Fibroblast of gingiva (primary cell): ENCODE measurements around the gene DRC3.
A peak's percentile ranks its signal among the peaks of the same experiment; 100 is the strongest.
"Not testable (repeated sequence)": the region's sequence is repeated elsewhere in the genome, so short reads cannot be mapped to it uniquely, and the experiment has no call there.

ENCODE experiments used
- DNase-seq: peaks from one replicate; pipeline ENCODE4 v3.0.0-alpha.2; 2011; ENCODE audit warnings: low read depth

DRC3 gene

GRCh38 chr17:17972126-17972951 is at the start of gene DRC3, which contains the start of gene TOM1L2:
DRC3 (plus strand) TSS chr17:17972862; CDS start chr17:17977599, 4,737 bp downstream.
TOM1L2 (minus strand) TSS chr17:17972400; CDS start chr17:17972313, 87 bp downstream.
- peak; percentile 100 for DNase-seq

GRCh38 chr17:17924131-17924856 is 48.4 kb upstream of the DRC3 start:
- no peak for DNase-seq

DNA sequence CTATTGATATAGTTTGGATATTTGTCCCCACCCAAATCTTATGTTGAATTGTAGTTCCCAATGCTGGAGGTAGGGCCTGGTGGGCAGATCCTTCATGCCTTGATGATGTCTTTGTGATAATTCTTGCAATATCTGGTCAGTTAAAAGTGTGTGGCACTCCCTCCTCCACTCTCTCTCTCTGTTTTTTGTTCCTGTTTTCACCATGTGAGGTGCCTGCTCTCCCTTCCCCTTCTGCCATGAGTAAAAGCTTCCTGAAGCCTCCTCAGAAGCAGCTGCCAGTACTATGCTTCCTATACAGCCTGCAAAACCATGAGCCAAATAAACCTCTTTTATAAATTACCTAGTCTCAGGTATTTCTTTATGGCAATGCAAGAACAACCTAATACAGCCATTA is 47.8 kb upstream of the DRC3 start:
- DNase-seq = no peak

DNA sequence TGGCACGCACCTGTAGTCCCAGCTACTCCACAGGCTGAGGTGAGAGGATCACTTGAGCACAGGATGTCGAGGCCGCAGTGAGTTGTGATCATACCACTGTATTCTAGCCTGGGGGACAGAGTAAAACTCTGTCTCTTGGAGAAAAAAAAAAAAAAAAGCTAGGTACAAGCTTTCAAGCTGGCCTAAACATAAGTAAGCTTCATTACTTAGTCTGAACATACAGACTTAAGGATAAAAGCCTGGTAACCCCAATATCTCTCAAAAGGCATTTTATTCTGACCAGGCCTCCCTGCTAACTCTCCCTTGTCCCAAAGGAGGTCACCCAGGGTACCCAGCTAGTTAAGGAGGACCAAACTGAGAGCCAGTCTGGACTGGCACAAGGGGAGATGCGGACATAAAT is 46.6 kb upstream of the DRC3 start:
- DNase-seq = no peak

- peak; percentile 45 for DNase-seq
Observed at GRCh38 chr17:17926840-17927449, 45.7 kb upstream of the DRC3 start.

- DNase-seq = no peak
Observed at GRCh38 chr17:17928398-17929287, 44.0 kb upstream of the DRC3 start.

- DNase-seq = no peak
Observed at GRCh38 chr17:17929655-17930380, 42.8 kb upstream of the DRC3 start.

DNA sequence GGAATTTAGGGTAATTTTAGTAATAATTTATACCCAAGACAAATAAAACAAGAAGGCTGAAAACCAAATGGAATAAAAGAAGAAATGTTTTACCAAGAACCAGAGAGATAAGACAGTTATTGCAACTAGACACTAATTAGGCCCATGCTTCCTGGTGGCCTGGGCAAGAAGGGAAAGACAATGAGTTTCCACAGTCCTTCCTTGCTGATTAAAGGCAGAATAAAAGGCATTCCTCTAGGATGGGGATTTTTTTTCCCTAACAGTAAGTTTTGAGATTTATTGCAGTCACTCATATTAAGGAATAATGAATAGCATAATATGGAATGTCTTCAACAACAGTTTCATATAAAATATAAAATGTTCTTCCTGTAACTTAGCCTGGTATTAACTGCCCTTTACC is 42.0 kb upstream of the DRC3 start:
- DNase-seq = no peak

DNA sequence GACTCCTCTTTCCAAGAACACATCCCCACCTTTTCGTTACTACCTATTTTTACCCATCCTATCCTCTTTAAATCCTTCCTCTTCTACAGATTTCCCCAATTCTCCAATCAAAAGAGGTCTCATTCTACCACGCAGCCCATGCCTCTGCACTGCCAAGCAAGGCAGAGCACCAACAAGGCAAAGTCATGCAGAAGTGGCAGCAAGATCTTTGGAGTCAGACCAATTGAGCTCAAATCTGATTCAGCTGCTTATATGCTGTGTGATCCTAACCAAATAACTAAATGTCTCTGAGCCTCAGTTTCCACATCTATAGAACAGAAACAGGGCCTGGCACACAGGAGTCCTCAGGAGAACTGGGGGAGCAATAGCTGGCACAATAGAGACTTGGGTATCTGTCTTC is 41.5 kb upstream of the DRC3 start:
- no peak for DNase-seq

DNA sequence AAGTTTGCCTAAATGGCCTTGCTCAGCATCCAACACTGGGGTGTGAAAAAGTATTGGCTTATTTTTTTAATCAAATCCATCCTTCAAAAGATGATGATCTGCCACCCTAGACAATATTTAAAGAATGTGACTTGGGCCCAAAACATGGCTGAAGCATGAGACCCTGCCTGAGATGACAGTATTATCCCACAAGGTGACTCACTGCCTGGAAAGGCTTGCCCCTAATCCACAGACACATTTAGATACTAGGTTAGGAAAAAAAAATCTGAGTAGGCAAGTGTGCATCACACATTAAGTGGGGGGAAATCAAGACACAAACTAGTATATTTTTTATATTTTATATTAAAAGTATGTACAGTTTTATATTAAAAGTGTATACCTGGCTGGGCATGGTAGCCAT is 38.9 kb upstream of the DRC3 start:
- DNase-seq = no peak

DNA sequence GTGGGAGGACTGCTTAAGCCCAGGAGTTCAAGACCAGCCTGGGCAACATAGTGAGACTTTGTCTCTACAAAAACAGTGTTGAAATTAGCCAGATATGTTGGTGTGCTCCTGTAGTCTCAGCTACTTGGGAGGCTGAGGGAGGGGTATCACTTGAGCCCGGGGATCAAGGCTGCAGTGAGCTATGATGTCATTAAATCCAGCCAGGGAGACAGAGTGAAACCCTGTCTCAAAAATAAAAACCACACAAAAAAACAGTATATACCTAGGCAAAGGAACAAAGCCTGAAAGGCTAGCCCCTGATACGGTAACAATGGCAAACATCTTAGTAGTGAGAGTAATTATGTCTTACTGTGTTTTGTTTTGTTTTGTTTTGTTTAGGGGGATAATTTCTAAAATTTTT is 38.4 kb upstream of the DRC3 start:
- no peak for DNase-seq

- no peak for DNase-seq
Observed at GRCh38 chr17:17934806-17935205, 37.9 kb upstream of the DRC3 start.

DNA sequence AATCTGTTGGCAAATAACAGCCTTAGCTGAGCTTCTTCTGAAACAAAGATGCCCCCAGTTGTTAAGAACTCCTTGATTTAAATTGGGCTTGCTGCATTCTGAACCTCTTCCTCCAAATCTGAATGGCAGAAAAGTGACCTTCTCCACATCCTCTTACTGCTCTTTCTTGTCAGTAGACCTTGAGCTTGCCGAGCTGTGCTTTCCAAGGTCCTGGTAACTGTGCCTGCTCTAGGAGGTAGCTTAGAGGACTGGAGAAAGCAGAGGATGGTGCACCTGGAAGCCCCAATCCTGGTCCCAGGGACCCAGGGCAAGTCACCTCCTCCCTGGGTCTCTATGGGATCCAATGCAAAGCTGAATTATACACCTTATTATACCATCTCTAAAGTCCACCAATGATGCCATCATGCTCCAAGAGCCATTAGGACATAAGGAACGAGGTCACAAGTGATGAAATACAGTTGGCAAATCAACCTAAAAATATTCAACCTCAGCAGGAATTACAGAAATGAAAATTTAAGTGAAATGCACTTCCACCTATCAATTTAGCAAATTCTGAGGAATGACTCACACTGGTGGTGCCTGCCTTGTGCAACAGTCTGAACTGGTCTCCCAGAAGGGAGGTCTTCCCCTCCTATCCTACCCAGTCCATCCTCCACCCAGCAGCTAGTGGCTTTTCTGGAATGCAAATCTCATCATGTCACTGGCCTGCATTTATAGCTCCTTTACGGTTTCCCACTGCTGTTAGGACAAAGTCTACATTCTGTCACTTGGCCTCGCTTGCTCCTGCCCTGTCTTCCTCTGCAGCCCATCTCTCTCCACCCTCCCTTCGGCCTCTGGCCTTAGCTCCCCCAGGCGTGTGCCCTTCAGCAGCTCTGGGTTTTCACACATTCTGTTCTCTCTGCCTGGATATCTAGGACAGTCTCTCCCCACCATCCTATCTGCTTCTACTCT is 37.1 kb upstream of the DRC3 start:
- DNase-seq = peak; percentile 96

- no peak for DNase-seq
Observed at GRCh38 chr17:17937201-17937853, 35.3 kb upstream of the DRC3 start.

DNA sequence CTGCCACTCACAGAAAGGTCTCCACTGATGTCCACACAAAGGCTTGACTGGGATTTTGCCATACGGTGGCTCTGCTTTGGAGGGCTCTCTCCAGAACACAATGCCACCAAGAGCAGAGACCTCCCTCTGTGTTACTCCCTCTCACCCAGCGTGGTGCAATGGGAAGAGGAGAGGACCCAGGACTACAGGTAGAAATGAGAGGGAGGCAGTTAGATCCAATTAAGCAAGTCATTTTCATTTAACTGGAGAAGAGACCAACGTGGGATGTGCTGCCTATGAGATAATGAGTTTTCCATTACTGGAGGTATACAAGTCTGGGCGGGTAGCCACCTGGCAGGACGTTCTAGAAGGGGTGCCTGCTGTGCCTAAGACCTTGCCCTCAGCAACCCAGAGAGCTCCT is 34.7 kb upstream of the DRC3 start:
- DNase-seq = no peak

DNA sequence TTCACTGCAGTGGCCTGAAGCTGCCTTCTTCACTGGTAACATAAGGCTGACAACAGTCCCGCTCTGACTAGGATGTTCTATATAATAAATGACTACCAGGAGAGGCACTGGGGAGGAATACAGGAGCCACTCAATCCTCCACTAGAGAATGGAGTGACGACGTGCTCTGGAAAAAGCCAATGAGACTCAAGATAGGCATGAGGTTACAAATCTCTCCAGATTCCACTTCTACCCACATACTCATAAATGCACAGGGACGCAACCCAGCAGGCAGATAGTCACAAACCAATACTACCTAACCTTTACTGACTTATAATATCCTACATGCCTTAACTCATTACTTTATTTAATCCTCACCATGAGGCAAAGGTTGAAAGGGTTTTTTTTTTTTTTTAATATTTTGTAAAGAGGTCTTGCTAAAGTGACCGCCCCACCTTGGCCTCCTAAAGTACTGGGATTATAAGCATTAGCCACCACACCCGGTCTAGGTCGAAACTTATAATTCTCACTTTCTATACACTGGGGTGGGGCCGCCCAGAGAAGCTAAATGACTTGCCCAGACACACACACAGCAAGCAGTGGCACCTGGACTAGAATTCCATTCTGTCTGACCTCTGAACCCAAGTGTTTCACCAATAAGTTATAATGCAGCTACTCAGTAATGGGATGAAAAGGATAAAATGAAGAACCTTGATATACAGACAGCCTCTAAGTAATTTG is 34.1 kb upstream of the DRC3 start:
- DNase-seq = no peak

- not testable (repeated sequence) for DNase-seq
Observed at GRCh38 chr17:17939941-17940340, 32.7 kb upstream of the DRC3 start.

DNA sequence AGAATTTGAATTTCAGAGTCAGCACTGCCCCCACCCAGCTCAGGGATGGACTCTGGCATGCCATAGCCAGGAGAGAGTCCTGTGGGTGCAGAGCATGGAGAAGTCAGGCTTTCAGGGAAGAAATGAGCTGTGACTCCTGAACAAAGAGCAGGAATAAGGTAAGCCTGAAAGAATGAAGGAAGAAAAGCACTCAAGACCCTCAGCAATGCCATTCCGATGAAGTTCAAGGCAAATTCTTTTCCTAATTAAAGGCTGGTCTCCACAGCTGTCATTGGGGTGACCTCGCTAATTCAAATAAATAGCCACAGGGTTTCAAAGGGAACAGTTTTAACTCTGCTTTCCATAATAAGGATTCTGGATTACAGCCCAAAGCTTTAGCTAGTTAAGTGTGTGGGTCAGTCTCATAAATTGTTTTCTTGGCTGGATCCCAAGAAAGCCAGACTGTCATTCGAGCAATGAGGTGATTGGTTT is 32.2 kb upstream of the DRC3 start:
- no peak for DNase-seq

DNA sequence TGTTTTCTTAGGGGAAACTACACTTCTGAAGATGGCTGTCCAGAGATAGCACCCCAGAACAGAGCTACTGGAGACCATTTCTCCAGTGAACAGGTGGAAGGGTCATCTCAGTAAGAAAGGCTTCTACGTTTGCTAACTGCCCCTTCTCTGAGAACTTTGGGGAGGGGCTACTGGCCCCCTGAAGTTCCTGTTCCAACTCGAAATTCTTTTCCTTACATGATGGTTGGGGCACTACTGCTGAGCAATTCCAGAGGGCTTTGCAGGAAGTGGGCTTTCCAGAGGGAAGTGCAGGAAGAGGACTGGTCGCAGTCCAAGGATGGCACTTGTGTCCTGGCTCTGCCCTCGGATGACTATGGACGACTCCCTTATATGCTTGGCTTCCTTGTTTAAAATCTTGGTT is 31.6 kb upstream of the DRC3 start:
- DNase-seq = no peak
